ENCODE results near the gene FLNC. TPM values are rescaled to one million over a fixed set of nuclear protein-coding genes. Genes with fewer than 3 reads are reported as not detected.

FLNC gene
- total RNA-seq, 4 donors from 2014 or later, result 3.0 to 27.3 (median 7.5) TPM

GRCh38 chr7:128881458-128882125, 51.4 kb downstream of the FLNC start:
- WGBS, 2 donors, result 72 to 87% methylated on average over 5 to 6 of the region's 10 CpGs

GRCh38 chr7:128882134-128882533, 51.9 kb downstream of the FLNC start:
- Histone ChIP-seq H3K27ac (no peak overlapping the region), H3K36me3 (no peaks in the 10 kb centered on the region), H3K4me3 (no peak overlapping the region), H3K27me3 (peaks cover 0 to 20% (median 0%) of the 10 kb centered on the region in 4 donors), H3K9me3 (no peaks in the 10 kb centered on the region), H3K4me1 (peaks cover 0 to 9% (median 0%) of the 10 kb centered on the region in 3 donors)
- DNase-seq, result no peak
- no peak for TF ChIP-seq POLR2A (IDR thresholded peaks at IDR 0.05)
- no peak for TF ChIP-seq CTCF (IDR thresholded peaks at IDR 0.05)
- WGBS, 2 donors, result 81 to 86% methylated on average over 7 to 8 of the region's 8 CpGs
- intact Hi-C loops (cut with DNase I), result no loop called here

More at GRCh38 chr7:128881458-128882125, 51.4 kb downstream of the FLNC start:
- no peak overlapping the region for H3K27ac ChIP-seq
- DNase-seq, result no peak
- H3K4me3 ChIP-seq, result no peak overlapping the region
- H3K36me3 ChIP-seq, result no peaks in the 10 kb centered on the region
- H3K9me3 ChIP-seq, result no peaks in the 10 kb centered on the region
- intact Hi-C loops (cut with DNase I), result no loop called here
- H3K4me1 ChIP-seq, result peaks cover 0 to 11% (median 0%) of the 10 kb centered on the region in 3 donors
- peaks cover 0 to 14% (median 0%) of the 10 kb centered on the region in 4 donors for H3K27me3 ChIP-seq
- no peak for TF ChIP-seq POLR2A (IDR thresholded peaks at IDR 0.05)
- no peak for TF ChIP-seq CTCF (IDR thresholded peaks at IDR 0.05)

- intact Hi-C loops (cut with DNase I), result no loop called here
- WGBS, 2 donors, result 29 to 41% methylated on average over 10 to 11 of the region's 19 CpGs
- no peak for TF ChIP-seq POLR2A (IDR thresholded peaks at IDR 0.05)
- TF ChIP-seq CTCF (IDR thresholded peaks at IDR 0.05), result peak; percentile 88 to 96 (median 93)
These were observed 53.6 kb downstream of the FLNC start for GRCh38 chr7:128883622-128884448.

GRCh38 chr7:128884561-128885369, 54.6 kb downstream of the FLNC start:
- WGBS, 2 donors, result 77 to 78% methylated on average over 11 to 12 of the region's 26 CpGs
- Histone ChIP-seq H3K27ac (no peak overlapping the region), H3K36me3 (no peaks in the 10 kb centered on the region), H3K4me1 (peaks cover 0 to 18% (median 0%) of the 10 kb centered on the region in 3 donors), H3K27me3 (peaks cover 0 to 20% (median 0%) of the 10 kb centered on the region in 4 donors), H3K9me3 (no peaks in the 10 kb centered on the region), H3K4me3 (no peak overlapping the region)
- TF ChIP-seq POLR2A (IDR thresholded peaks at IDR 0.05), result no peak
- no peak for TF ChIP-seq CTCF (IDR thresholded peaks at IDR 0.05)
- intact Hi-C loops (cut with DNase I), result no loop called here
- DNase-seq, result no peak

More at GRCh38 chr7:128883622-128884448, 53.6 kb downstream of the FLNC start:
- Histone ChIP-seq H3K4me1 (peaks cover 0 to 11% (median 0%) of the 10 kb centered on the region in 3 donors), H3K27ac (no peak overlapping the region), H3K27me3 (peaks cover 0 to 20% (median 0%) of the 10 kb centered on the region in 4 donors), H3K9me3 (no peaks in the 10 kb centered on the region), H3K4me3 (peak overlapping the region in 2 of 4 donors; percentile 25 to 43), H3K36me3 (no peaks in the 10 kb centered on the region)
- DNase-seq, result peak; percentile 13

All from esophagus squamous epithelium (tissue), 5 donors.